Measurements from ENCODE around the gene VPS51.

- TF ChIP-seq CTCF (optimal IDR thresholded peaks at IDR 0.05 in 1 of 3, IDR thresholded peaks at IDR 0.05 in 1 of 3, conservative IDR thresholded peaks at IDR 0.05 in 1 of 3; ENCODE audit: extremely low read depth in 1 of 3, insufficient read depth in 2 of 3, low read length in 3 of 3) (no peak), EZH2 (IDR thresholded peaks at IDR 0.05; ENCODE audit: low read length) (no peak)
Observed at GRCh38 chr11:65063532-65063931, 32.5 kb upstream of the VPS51 start.
